Gastroesophageal sphincter (tissue), 3 donors: ENCODE results near the gene ZBTB16.

ENCODE experiments used
- POLR2A ChIP-seq, 2 donors: fragments of 450-650 bp; IDR thresholded peaks; one replicate each; pipeline ENCODE4 v1.6.1; 2017; ENCODE audit warnings: antibody characterized with exemption in 2 of 2, mild to moderate bottlenecking in 2 of 2, moderate library complexity in 1 of 2
- POLR2AphosphoS5 ChIP-seq: sonication (generic); formaldehyde crosslinking; IDR thresholded peaks from one replicate; pipeline ENCODE4 v1.6.1; 2017; ENCODE audit warnings: antibody characterized with exemption
- TF ChIP-seq, protein P1 (sequence below), 4 experiments: fragments of 200-600 bp in 2 of 4; fragments of 450-650 bp in 2 of 4; sonication (generic) in 1 of 4; IDR thresholded peaks; one replicate each; pipeline ENCODE4 v1.5.1; 2017 to 2019; ENCODE audit warnings: antibody characterized with exemption in 4 of 4, mild to moderate bottlenecking in 2 of 4, moderate library complexity in 2 of 4

DNA sequence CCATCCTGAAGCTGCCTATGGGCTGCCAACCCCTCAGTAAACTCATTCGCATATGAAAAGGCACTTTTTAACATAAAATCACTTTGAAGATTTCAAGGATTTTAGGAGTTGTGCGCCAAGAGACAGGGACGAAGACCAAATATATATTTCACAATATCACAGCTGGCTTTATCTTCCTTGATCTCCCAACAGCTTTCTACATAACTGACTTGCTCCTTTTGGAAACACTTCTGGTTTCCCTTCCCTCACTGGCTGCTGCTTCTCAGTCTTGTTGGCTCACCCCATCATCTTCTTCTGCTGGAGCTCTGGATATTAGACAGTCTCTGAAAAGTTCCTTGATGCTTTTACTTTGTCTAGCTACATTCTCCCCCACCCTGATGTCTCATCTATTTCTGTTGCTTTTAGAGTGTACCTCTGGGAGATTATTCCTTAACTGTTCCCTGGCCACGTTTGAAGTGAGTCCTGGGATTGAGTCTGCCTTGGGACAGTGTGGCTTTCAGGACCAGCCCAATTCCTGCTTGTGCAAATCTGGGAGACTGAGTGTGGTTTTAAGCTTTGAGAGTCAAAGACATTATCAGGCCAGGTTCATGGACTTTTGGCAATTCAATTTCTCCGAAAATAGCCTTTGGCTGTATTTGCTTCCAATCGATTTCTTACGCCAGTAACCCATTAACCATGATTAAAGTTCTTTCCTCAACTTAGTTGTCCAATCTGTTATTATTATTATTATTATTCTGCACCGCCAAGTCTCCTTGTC, 205.8 kb downstream of the ZBTB16 start:
- TF ChIP-seq, protein P1, sequence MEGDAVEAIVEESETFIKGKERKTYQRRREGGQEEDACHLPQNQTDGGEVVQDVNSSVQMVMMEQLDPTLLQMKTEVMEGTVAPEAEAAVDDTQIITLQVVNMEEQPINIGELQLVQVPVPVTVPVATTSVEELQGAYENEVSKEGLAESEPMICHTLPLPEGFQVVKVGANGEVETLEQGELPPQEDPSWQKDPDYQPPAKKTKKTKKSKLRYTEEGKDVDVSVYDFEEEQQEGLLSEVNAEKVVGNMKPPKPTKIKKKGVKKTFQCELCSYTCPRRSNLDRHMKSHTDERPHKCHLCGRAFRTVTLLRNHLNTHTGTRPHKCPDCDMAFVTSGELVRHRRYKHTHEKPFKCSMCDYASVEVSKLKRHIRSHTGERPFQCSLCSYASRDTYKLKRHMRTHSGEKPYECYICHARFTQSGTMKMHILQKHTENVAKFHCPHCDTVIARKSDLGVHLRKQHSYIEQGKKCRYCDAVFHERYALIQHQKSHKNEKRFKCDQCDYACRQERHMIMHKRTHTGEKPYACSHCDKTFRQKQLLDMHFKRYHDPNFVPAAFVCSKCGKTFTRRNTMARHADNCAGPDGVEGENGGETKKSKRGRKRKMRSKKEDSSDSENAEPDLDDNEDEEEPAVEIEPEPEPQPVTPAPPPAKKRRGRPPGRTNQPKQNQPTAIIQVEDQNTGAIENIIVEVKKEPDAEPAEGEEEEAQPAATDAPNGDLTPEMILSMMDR (IDR thresholded peaks at IDR 0.05): no peak
- TF ChIP-seq POLR2A (IDR thresholded peaks at IDR 0.05) (no peak), POLR2AphosphoS5 (no peak)
